GM12872 (cell line): ENCODE results near the gene CENPN.

Source experiments
- CTCF ChIP-seq: IDR thresholded peaks from 3 replicates; pipeline ENCODE4 v1.5.1; 2011; ENCODE audit warnings: low read depth, mild to moderate bottlenecking, low read length, moderate library complexity; ENCODE audit not compliant: insufficient read depth

Gene CENPN

GRCh38 chr16:80971819-80972218 is 35.2 kb upstream of the CENPN start:
- TF ChIP-seq CTCF = no peak

GRCh38 chr16:80972611-80973010 is 34.4 kb upstream of the CENPN start:
- no peak for TF ChIP-seq CTCF

GRCh38 chr16:80973991-80974390 is 33.0 kb upstream of the CENPN start:
- TF ChIP-seq CTCF = no peak

- TF ChIP-seq CTCF = peak; percentile 41; the same call in 2 of the 3 replicates
Observed at GRCh38 chr16:80974649-80975376, 32.2 kb upstream of the CENPN start.

GRCh38 chr16:80976946-80977345 is 30.1 kb upstream of the CENPN start:
- no peak for TF ChIP-seq CTCF

DNA sequence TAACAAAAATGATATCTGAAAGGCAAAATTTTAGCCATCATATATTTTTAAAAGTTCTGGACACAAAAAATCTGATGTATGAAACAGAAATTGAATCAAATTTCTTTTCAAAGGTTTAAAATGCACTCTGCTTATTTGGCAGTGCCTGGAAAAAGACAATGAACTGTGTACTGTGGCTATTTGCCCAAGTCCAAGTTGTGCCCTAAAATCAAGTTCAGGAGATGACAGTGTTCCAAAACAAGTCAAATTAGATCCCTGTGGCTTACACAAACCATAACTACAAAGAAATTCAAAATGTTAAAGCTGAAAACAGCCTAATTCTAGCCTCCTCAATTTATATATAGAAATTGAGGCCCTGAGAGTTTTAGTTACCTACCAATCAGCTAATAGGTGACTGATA is 25.9 kb upstream of the CENPN start:
- TF ChIP-seq CTCF = no peak

- no peak for TF ChIP-seq CTCF
Observed at GRCh38 chr16:80982646-80983045, 24.4 kb upstream of the CENPN start.
